T follicular helper cell (primary cell): ENCODE data around the gene SLC45A1.
"Not testable (repeated sequence)": the region's sequence is repeated elsewhere in the genome, so short reads cannot be mapped to it uniquely, and the experiment has no call there.

Experiments used
- DNase-seq: peaks from one replicate; pipeline ENCODE4 v3.0.0-alpha.2; 2020; ENCODE audit warnings: low read depth
- total RNA-seq, 2 experiments: gene quantifications; one replicate each; lab custom pipeline; 2026; lab: John Stamatoyannopoulos, UW

The SLC45A1 gene
- 1.3 to 1.4 reads per million in 2 experiments for total RNA-seq

DNA sequence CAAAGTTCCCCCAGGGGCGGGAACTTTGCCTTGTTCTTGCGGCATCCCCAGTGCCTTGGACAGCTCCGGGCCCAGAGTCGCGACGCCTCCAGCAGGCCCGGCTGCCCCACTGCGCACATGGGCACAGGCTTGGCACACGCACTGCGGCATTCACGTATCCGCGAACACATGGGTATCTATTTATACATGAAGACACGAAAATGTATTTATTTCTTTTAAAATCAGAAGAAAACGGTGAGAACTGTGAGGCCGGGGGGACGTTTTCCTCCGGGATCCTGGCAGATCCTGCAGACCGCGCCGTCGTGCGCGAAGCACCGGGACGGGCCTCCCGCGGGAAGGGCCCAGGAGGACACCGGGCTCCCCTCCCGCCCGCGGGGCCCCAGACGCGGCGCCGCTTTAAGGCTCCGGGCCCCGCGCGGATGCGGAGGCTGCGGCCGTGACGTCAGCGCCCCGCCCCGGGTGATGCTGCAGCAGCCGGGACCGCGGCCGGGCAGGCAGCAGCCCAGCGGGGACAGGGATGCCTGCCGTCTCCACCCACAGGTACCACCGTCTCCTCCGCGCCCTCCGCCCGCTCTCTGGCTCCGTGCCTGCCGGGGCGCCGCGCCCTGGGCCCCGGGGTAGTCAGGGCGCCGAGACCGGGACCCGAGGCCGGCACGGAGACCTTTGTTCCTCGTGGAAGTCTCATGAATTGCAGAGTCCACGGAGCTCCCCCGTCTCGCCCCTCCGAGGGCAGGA lies at the start of gene SLC45A1:
SLC45A1 (plus strand) TSS at position 468 of the 735 bp plus-strand sequence. CDS start 6,216 bp downstream, outside the sequence.
- peak; percentile 68 for DNase-seq

DNA sequence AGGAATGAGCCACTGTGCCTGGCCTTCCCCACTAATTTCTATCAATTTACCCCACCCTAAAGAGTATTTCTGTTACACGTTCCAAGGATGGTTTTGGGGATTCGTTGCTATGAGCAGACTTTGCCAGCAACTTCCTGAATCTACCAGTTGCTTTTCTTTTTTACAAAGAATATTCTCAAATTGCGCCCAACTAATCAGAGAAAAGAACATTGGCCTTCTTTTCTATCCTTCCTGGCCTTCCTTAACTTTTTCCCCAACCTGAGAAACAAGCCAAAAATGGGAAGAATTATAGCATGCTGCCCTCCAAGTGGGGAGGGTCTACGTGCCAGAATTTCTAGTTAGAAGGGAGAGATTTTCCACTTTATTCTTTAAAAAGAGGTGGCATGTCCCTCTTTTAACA lies 44.9 kb upstream of the SLC45A1 start:
- no peak for DNase-seq

DNA sequence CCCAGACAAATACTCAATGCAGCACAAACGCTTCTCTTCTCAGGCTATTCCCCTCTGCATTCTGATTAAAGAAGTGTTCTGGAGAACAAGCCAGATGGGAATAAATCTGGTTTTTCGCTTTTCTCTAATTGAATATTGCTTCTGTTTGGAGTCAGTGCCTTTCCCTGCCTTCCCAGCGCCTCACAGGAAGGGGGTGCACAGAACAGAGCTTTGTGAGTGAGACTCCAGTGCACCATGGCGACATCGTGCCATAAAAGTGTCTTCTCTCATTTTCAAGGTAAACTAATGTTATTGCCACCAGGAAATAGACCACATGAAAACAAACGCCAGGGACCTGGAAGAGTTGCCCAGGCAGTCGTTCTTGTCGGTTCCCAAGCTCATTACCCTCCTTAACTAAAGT lies 43.6 kb upstream of the SLC45A1 start:
- DNase-seq = no peak

DNA sequence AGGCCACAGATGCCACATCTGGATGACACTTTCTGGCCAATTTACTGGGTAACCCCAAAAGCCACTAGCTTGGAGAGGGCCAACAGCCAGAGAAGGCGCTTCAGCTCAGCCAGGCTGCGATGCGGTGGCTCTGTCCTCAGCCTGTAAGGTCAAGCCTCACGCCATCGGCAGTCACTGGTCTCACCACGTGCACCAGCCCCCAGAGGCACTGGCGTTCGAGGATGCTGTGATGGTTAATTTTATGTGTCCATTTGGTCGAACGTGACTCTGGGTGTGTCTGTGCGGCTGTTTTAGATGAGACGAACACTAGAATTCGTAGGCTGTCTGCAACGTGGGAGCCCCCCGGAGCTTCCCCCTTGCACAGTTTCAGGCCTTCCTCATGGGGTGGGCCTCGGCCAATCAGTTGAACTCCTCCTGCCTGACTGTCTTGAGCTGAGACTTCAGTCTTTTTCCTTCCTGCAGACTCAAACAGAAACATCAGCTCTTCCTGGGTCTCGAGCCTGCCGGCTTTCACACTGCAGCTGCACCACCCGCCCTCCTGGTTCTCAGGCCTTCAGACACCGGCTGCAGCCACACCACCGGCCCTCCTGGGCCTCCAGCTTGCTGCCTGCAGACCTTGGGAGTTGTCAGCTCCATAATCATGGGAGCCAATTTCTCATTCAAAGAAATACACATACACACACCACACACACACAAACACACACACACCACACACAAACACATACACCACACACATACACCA lies 41.6 kb upstream of the SLC45A1 start:
- no peak for DNase-seq

DNA sequence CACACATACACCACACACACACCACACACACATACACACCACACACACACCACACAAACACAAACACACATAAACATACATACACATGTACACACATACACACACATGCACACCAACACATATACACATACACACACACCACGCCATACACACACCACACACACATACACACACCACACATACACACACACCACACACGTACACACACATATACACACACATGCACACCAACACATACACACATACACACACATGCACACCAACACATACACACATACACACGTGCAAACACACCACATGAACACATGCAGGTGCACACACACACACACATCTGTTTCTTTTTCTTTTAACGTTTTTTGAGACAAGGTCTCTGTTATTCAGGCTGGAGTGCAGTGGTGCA lies 41.0 kb upstream of the SLC45A1 start:
- no peak for DNase-seq

DNA sequence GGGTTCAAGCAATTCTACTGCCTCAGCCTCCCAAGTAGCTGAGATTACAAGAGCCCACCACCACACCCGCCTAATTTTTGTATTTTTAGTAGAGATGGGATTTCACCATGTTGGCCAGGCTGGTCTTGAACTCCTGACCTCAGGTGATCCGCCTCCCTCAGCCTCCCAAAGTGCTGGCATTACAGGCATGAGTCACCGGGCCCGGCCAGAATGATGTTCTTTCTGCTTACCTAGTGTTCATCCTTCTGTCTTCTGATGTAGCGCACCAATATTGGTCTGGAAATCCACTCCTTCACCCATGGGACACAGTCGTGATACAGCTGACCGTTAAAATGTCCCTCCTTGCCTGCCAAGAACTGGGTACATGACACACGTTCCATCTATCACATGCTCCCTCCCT lies 39.2 kb upstream of the SLC45A1 start:
- not testable (repeated sequence) for DNase-seq

DNA sequence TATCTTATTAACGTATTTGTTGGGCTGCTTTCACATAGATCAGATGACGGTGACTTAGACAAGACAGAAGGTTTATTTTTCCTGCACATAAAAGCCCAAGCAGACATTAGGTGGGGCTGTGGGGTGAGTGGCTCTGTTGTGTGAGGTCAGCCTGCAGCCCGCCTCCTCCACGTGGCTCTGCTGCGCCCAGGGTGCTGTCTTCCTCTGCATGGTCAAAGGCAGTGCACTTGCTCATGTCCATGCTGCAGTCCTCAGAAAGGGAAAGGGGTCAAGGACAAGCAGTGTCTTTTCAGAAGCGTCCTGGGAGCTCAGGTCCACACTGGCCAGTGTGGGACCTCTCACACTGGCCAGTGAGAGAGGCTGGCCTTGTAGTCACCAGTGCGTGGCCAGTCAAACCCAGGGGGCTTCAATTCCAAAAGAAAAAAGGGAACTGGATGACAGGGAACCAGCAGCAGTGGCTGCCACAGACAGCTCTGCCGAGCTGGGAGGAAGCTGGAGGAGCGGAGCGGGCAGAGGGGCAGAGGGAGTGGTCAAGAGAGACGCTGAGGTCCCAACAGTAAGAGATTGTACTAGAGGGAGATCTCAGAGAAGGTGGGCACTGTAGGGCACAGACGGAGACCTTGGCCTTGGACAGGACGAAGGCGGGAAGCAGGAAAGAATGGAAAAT lies 35.9 kb upstream of the SLC45A1 start:
- no peak for DNase-seq

DNA sequence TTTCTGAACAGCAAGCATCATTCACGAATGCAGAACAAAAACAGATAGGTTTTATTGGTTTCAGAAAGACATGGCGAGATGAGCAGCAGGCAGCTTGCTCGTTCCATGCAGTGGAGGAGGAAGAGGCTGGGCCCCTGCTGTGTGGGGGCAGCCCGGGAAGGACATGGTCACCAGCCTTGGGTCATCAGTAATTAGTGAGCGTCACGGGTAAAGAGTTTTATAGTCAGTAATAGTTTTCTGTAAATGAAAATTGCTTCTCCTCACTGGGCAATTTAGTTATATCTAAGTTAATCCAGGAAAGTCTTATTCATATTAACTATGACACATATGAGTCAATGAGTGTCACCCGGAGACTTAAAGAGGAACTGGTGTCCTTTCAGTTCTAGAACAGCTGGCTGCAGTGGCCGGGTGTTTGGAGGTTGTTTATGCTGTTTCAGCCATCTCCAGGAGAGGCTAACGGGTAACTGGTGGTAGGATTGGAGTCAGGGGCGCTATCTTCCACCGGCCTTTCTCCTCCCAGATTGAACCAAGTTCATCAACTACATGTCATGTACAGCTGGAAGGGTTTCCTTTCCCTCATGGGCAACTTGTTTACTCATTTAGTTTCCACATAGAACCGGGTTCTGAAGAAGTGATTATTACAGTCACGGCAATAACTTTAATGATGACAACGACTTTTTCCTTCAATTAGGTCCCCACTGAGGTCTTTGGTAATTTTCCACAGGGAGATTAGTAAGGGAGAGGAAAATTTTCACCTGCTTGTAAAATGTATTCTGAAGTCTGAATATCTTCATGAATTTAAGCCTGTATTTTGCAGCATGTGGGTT lies 34.6 kb upstream of the SLC45A1 start:
- DNase-seq = no peak

DNA sequence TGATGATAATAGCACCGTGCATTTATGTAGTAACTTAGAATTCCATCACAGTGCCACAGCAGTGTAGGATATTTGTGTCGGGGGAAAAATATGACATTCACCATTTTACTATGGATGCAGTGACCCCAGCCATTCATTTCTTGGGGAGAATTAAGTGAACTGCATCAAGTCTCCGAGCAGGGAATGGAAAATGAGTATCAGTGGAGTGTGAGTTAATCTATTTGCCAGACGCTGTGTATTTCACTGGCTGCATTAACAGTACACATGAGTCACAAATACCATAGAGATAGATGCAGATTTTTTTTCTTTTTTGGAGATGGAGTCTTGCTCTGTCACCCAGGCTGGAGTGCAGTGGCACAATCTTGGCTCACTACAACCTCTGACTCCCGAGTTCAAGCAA lies 33.8 kb upstream of the SLC45A1 start:
- no peak for DNase-seq

DNA sequence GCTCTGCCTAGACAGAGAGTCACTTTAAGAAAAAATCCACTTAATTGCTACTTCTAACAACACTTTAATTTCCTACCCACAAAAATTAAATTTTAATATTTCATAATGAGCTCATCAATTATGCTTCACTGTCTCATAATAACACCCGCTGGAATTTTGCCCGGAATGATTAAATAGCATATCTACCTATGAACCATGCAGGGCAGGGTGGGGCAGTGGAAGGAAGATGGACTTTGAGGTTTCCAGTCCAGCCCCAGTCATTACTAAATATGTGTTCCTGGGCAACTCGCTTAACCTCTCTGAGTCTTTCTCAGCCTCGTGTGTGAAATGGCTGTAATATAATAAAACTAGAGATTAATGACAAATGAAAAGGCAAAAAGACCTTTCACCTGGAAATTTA lies 32.8 kb upstream of the SLC45A1 start:
- DNase-seq = no peak

DNA sequence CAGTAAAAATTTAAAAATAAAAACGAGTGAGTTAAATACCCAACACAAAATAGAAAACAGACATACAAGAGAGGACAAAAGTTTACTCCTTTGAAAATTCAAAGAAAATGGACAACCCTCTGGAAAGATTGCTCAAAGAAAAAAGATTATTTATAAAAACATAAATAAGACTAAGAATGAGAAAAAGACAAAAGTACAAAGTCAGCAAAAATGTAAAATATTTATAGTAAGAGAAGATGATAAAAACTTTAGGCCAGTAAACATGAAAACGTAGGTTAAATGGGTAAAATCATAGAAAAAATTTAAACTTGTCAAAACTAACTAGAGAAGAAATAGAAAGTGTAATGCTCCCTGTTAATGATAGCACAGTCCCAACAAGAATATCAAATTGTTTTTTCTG lies 31.9 kb upstream of the SLC45A1 start:
- DNase-seq = no peak

DNA sequence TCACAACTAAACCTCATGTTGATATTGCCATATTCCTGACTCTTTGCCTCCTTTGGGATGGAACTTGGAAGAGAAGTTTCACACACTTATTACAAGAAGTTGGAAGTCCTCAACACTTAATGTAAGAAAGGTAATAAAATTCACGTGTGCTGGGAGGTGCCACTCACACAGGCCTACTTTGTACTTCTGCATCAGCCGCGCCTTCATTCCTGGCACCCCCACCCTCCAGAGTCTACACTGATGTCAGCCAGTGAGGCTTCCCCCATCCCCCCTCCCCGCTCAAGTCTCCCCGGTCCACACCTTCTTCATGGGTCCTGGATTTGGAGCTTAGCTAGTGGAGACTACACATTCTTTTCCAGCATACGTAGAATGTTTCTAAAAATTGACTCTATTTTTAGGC lies 24.8 kb upstream of the SLC45A1 start:
- no peak for DNase-seq

DNA sequence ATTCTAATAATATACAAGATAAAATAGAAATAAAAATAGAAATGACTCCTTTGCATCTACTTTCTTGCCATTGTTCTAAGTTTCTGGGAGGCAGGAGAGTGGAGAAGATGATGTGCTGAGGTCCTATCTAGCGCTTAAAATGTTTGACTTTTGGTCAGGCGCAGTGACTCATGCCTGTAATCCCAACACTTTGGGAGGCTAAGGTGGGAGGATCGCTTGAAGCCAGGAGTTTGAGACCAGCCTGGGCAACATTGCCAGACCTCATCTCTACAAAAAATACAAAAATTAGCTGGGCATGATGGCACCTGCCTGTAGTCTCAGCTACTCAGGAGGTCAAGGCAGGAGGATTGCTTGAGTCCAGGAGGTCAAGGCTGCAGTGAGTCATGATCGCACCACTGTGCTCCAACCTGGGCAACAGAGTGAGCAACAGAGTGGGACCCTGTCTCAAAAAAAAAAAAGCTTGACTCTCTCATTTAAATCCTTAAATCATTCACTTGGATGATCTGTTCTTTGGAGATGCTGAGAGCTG lies 24.2 kb upstream of the SLC45A1 start:
- no peak for DNase-seq

DNA sequence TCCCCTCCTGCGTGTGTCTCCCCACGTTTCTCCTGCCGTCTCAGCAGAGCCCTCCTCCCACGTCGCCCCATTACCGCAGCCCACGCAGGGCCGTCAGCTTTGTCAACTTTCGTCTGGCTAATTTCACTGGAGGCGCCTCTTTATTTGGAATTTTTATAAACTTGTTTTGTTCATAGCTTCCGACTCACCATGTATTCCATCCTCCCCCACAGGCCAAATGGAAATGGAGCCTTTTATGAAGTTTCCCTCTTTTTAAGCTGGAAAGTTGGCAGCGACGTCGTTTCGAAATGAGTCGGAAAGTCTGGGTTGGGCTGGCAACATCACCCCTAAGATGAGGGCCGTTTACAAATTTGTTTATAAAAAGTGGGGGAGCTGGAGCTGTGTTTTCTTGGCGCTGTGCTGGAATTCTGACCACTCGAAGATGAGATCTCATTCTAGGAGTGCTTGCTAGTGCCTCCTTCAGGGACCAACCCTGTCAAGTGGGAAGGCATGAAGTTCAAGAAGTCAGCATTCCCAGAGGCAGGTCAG lies 23.7 kb upstream of the SLC45A1 start:
- DNase-seq = no peak

DNA sequence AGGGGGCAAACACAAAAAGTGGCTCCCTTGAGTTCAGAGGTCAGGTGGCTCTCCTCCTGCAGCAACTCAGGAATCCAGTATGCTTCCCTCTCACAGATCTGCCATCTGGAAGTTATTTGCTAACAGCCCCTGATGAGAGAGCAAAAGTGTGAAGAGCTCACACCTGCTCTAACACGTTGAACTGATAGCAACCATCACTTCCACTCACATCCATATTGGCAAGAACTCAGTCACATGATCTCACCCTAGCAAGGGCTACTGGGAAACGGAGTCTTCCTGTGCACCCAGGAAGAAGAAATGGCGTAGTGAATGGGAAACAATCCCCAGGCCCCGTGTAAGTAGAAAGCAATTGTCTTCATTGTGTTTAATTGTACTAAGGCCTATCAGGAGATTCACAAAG lies 20.7 kb upstream of the SLC45A1 start:
- no peak for DNase-seq

DNA sequence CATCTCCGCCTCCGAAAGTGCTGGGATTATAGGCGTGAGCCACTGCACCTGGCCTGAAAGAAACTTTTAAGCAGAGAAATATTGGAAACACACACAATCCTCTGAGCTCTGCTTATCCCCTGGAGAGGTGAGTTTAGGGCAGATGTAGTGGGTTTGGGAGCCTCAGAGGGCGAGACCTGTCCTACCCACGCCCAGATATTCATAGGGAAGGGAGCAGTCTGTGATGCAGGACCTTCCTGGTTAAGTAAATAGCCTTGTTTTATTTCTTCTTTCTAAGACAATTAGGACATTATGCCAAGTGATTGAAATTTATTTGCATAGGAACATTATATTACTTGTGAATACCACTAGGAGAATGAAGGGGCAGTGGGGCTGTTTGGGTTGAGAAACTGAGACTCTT lies 18.0 kb upstream of the SLC45A1 start:
- DNase-seq = no peak

DNA sequence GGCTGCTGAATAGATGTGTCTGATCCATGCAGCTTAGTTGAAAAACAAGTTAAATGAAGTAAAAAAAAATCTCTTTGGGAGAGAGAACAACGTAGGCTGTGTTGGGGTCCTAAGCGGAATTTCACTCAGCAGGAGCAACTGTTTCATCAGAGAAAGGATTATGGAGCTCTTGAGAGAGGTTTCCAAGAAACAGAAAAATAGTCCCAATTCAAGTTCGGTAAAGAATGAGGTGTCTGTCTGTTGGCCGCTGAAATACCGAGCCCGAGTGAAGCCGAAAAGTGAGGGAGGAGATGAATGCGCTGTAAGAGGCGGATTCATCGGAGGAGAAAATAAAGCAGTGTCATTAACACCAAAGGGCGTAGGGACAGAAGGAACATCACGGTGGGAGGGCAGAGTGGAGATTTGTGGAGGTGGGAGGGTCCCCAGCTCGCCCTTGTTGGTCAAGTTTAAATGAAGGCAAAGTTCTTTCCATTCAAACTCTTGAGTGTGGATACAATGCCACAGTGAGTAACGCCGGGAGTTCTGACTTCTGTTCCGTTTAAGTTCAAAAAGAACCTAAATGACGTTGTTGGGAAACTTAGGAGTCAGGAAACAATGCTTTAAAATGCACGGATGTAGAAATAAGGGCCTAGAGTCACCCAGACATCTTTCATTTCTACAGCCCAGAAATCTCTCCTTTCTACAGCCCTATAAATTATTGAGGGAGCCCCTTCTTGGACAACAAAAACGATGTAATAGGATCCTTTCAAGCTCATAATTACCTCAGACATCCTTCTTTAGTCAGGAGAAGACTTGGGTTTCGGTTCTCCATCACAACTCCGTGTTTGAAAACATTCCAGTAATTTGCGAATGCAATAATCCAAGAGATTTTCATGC lies 15.6 kb upstream of the SLC45A1 start:
- DNase-seq = no peak

DNA sequence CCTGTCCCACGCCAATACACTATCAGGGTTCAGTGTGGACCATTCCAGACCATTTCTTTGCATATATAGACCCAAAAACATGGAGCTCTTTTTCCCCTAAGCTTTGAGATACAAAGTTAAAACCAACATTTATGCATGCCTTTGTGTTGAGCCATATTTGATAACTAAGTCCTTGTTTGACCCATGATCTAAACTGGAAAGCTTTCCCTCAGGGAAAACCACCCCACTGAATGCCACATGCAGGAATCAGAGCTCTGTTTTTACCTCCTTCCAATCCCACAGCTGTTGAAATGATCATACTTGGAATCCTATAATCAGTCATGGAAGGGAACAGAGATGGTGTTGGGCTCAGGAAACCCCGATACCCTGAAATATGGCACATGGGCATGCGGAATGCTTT lies 14.8 kb upstream of the SLC45A1 start:
- DNase-seq = no peak

DNA sequence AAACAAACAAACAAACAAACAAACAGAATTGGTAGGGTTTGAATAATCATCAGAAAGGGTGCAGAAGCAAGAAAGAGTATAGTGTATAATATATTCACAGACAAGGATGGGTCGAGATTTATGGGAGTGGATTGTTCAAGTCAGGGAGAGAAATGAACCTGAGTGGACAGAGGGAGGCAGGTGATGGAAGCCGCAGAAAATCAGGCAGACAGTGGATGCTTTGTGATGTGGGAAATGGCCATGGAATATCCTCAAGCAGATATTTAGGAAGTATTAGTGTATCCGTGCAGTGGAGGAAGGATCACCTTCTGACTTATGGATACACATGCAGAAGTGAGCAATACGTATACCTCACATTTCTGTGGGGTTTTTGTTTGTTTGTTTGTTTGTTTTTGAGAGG lies 14.0 kb upstream of the SLC45A1 start:
- no peak for DNase-seq

DNA sequence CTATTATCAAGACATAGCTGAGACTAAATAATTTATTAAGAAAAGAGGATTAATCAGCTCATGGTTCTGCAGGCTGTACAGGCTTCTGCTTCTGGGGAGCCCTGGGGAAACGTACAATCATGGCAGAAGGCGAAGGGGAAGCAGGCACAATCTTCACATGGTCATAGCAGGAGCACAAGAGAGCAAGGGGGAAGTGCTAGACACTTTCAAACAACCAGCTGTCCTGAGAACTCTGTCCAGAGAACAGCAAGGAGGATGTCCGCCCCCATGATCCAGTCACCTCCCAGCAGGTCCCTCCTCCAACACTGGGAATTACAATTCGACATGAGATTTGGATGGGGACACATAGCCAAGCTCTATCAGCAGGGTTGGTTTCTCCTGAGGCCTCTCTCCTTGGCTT lies 10.3 kb upstream of the SLC45A1 start:
- no peak for DNase-seq
